Activated CD8-positive, alpha-beta memory T cell treated with anti-CD3 and anti-CD28 coated beads for 36 hours (primary cell): ENCODE measurements around the gene COP1. TPM values are rescaled to one million over a fixed set of nuclear protein-coding genes. Genes with fewer than 3 reads are reported as not detected.
"Not testable (repeated sequence)": the region's sequence is repeated elsewhere in the genome, so short reads cannot be mapped to it uniquely, and the experiment has no call there.

Experiments
- CTCF ChIA-PET: fragments of 350-600 bp; sonication (Branson Sonifier 250); formaldehyde crosslinking; loops from one replicate; lab custom pipeline; 2021; ENCODE audit warnings: antibody characterized with exemption; lab: Charles Lee
- POLR2A ChIA-PET: fragments of 350-600 bp; sonication (Branson Sonifier 250); formaldehyde crosslinking; loops from one replicate; lab custom pipeline; 2021; ENCODE audit warnings: antibody characterized with exemption; lab: Charles Lee
- total RNA-seq, 2 experiments: library from RNA; stranded (reverse); gene quantifications; one replicate each; pipeline ENCODE4 v1.2.3, GENCODE V29; 2021

COP1 gene
- total RNA-seq, 2 experiments from 2014 or later = 41.1 to 43.8 TPM

DNA sequence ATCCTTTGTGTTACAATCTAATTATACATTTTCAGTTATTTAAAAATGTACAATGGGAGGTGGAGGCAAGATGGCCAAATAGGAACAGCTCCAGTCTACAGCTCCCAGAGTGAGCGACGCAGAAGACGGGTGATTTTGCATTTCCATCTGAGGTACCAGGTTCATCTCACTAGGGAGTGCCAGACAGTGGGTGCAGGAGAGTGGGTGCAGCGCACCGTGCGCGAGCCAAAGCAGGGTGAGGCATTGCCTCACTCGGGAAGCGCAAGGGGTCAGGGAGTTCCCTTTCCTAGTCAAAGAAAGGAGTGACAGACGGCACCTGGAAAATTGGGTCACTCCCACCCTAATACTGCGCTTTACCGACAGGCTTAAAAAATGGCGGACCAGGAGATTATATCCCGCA lies 214.9 kb downstream of the COP1 start:
- CTCF ChIA-PET, POLR2A ChIA-PET: not testable (repeated sequence)

- POLR2A ChIA-PET = no interaction called here
- CTCF ChIA-PET = no interaction called here
These were observed 222.3 kb downstream of the COP1 start for GRCh38 chr1:175984813-175985212.

- POLR2A ChIA-PET = no interaction called here
- CTCF ChIA-PET = no interaction called here
These were observed 222.9 kb downstream of the COP1 start for GRCh38 chr1:175984057-175984812.

- POLR2A ChIA-PET, CTCF ChIA-PET: not testable (repeated sequence)
These were observed 223.7 kb downstream of the COP1 start for GRCh38 chr1:175983363-175983762.

DNA sequence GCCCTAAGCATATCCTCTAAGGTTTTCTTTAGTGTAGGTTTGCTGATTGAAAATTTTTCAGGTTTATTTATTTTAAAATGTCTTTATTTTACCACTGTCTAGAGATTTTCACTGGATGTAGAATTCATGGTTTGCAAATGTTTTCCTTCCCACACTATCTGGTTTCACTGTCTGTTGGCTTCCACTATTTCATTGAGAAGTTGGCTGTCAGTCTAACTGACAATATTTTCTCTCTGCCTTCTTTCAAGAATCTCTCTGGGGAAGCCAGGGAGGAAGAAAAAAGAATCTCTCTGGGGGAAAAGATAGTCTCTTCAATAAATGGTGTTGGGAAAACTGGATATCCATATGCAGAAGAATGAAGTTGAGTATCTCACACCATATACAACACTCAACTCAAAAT lies 226.0 kb downstream of the COP1 start:
- ChIA-PET CTCF (no interaction called here), POLR2A (no interaction called here)

DNA sequence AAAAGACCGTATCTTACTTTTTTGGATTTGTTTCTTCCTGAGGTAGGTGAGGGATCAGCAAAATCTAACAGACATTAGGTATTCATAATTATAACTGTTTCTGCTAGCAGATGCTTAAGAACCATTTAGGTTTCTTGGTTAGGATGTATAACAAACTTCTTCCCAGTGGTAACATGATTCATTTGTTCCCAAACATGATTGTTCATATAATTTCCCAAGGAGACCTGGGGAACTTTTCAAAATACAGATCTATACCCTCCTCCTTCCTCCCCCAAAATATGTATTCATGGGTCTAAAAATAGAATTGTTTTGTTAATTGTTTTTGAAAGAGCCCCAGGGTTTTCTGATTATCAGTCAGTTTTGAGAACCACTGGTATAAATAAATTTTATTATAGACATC lies 228.2 kb downstream of the COP1 start:
- ChIA-PET POLR2A (no interaction called here), CTCF (no interaction called here)

DNA sequence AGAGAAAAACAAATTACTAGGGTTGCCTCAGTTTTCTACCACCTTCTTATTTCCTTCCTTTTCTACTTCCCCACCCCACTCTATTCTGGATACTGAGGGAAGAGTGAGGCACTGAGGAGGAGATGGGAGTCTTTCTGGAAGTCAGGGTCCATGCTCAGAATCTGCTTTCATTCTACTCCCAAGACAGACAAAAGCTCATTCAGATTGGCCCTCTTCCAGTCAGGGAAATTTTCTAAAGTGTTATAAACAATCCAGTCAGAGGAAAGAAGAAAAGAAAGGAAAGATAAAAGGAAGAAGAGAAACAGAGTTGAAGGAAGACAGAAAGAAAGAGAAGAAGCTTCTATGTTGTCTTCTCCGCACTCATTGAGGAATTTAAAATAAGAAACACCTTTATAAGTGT lies 228.6 kb downstream of the COP1 start:
- ChIA-PET CTCF (no interaction called here), POLR2A (no interaction called here)

DNA sequence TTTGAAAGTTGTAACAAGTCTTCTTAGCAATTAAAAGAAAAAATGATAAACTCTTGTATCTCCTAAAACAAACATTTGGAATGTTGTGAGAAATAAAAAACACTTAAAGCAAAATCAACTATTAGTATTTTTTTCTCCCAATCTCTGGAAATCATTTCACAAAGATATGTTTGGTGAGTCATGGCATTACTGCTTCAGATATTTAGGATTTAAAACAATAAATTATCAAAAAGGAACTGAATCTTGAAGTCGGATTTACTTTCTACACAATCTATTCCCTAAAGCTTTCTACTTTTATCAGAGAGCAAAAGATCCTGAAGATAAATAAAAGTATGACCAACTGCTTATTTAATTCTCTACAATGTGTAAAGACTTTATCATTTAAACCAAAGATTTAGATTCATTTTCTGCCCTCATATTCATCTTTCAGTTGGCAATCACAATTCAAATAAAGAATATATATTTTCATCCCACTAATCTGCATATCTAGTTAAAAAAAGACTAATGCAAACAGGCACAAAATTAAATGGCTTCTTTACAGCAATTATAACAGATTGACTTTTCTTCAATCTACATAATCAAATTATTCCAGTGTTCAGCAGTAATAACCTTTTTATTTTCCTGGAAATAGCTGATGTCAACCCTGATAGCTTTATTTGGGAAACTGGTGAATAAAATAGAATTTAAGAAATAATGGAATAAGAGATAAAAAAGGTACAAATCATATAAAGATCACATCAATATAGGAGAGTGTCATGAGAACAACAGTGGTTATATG lies 230.0 kb downstream of the COP1 start:
- ChIA-PET CTCF (no interaction called here), POLR2A (no interaction called here)

- ChIA-PET CTCF (no interaction called here), POLR2A (interaction anchor here (1.1 kb wide), 1 partner anchor 238 kb away, joined by 3 read pairs; no protein-coding TSS in a partner anchor)
These were observed 237.9 kb downstream of the COP1 start for GRCh38 chr1:175969231-175969630.

- POLR2A ChIA-PET = interaction anchor here (1.1 kb wide), 1 partner anchor 239 kb away, joined by 3 read pairs; no protein-coding TSS in a partner anchor
- CTCF ChIA-PET = no interaction called here
These were observed 238.5 kb downstream of the COP1 start for GRCh38 chr1:175968486-175969172.

DNA sequence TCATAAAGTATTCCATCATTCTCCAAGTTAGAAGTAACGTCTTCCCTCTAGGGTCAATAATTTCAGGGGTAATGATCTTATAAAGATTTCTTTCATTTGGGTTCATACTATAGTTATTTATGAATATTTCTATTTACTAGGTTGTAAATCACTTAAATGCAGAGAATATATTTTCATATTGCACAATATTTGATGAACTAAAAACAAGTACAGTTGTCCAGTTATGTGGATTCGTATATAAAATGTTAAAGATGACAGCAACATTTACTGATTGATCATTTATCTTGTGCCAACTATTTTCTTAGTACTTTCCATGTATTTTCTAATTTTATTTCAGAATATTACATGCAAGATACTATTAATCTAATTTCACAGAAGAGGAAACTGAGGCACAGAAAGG lies 243.3 kb downstream of the COP1 start:
- ChIA-PET POLR2A (no interaction called here), CTCF (no interaction called here)

DNA sequence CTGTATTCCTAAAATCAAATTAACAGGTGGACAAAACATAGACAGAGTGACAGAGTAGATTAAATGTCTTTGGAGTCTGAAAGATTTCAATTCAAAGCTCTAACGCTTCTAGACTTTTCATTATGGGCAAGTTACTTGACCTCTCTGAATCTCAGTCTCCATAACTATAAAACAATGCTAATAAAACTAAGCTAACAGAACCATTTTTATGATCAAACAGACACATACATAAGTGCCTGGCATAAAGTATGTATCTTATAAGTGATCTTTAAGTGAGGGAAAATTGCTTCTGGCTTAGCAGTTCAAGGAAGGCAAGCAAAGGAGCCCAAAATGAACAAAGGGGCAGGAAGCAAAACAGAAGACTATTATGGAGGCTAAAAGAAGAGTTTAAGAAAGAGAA lies 246.9 kb downstream of the COP1 start:
- CTCF ChIA-PET = no interaction called here
- POLR2A ChIA-PET = no interaction called here

GRCh38 chr1:175951627-175952026 lies 255.5 kb downstream of the COP1 start:
- ChIA-PET POLR2A (no interaction called here), CTCF (interaction anchor here (1.0 kb wide), 1 partner anchor 16 kb away, joined by 3 read pairs; no protein-coding TSS in a partner anchor)

GRCh38 chr1:175947771-175948170 lies 259.3 kb downstream of the COP1 start:
- POLR2A ChIA-PET = no interaction called here
- CTCF ChIA-PET = no interaction called here

DNA sequence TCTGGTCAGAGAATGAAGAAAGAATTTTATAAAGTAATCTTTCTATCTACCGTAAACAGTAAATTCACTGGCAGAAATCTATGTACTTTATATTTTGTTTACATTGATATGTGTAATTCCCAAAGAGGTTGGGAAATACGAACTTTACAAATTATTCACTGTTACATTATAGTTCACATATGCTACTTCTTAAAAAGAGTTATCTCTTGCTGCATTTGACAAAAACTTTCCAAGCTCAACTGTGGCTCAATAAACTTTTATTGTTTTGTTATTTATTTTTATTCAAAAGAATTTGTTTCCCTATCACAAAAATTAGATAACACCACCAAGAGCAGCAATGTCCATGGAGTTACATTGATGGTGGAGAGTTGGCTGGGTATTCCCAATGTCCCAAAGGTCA lies 262.5 kb downstream of the COP1 start:
- CTCF ChIA-PET = no interaction called here

GRCh38 chr1:175941164-175941563 lies 265.9 kb downstream of the COP1 start:
- CTCF ChIA-PET = no interaction called here
- POLR2A ChIA-PET = no interaction called here

More for the DNA sequence above, 262.5 kb downstream of the COP1 start:
- POLR2A ChIA-PET = no interaction called here

DNA sequence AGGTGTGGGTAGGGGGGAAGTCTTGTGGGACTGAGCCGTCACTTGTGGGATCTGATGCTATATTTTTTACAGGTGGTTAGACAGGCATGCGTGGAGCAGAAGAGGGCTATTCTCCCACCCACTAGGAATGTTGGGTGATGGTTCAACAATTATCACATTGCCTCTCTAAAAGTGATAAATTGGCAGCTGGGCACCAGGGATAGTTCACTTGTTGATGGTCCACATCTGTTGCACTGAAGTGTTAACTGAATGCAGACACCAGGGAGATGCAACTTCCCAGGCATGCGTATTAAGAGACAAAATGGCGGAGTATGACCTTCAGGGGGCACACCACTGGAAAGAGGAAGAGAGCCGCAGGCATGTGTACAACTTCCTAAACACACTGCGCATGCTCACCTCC lies 270.4 kb downstream of the COP1 start:
- CTCF ChIA-PET = no interaction called here
- POLR2A ChIA-PET = no interaction called here

- POLR2A ChIA-PET = no interaction called here
- CTCF ChIA-PET = no interaction called here
These were observed 271.4 kb downstream of the COP1 start for GRCh38 chr1:175935566-175936115.

- POLR2A ChIA-PET = no interaction called here
- CTCF ChIA-PET = no interaction called here
These were observed 271.9 kb downstream of the COP1 start for GRCh38 chr1:175935166-175935565.

GRCh38 chr1:175933801-175934200 lies 273.3 kb downstream of the COP1 start:
- ChIA-PET CTCF (no interaction called here), POLR2A (no interaction called here)
